Calu3 (cell line): ENCODE results near the gene TTC39C. TPM values are rescaled to one million over a fixed set of nuclear protein-coding genes. Genes with fewer than 3 reads are reported as not detected.

Experiments
- BruUV-seq: library from RNA; stranded (reverse); fragments of 400-500 nt; replicated peaks from 2 replicates; lab custom pipeline; 2021; lab: Mats Ljungman, UMichigan
- CTCF ChIA-PET: fragments of 300-600 bp; sonication (Branson Sonifier 250); formaldehyde crosslinking; loops from one replicate; lab custom pipeline; 2022; ENCODE audit warnings: antibody characterized with exemption; lab: Charles Lee
- DNase-seq: peaks from one replicate; pipeline ENCODE4 v3.0.0; 2022
- H3K27ac Mint-ChIP-seq: one replicate; pipeline ENCODE4 v1.8.0; 2022; ENCODE audit warnings: mixed read lengths; ENCODE audit not compliant: unreplicated experiment
- H3K27me3 Mint-ChIP-seq: one replicate; pipeline ENCODE4 v1.8.0; 2022; ENCODE audit warnings: mixed read lengths; ENCODE audit not compliant: unreplicated experiment
- H3K36me3 Mint-ChIP-seq: one replicate; pipeline ENCODE4 v1.8.0; 2022; ENCODE audit warnings: mild to moderate bottlenecking, moderate library complexity, mixed read lengths; ENCODE audit not compliant: insufficient read depth, unreplicated experiment
- H3K4me1 Mint-ChIP-seq: one replicate; pipeline ENCODE4 v1.8.0; 2022; ENCODE audit warnings: mild to moderate bottlenecking, low read depth, mixed read lengths; ENCODE audit not compliant: unreplicated experiment
- H3K4me3 Mint-ChIP-seq: one replicate; pipeline ENCODE4 v1.8.0; 2022; ENCODE audit warnings: mild to moderate bottlenecking, low read depth, moderate library complexity, mixed read lengths; ENCODE audit not compliant: unreplicated experiment
- H3K9me3 Mint-ChIP-seq: one replicate; pipeline ENCODE4 v1.8.0; 2022; ENCODE audit warnings: low read depth, mixed read lengths; ENCODE audit not compliant: unreplicated experiment
- CTCF ChIP-seq: fragments of 200-600 bp; IDR thresholded peaks from one replicate; pipeline ENCODE4 v1.8.0; 2022; ENCODE audit warnings: antibody characterized with exemption; ENCODE audit not compliant: unreplicated experiment
- intact Hi-C: fragments of 100-400 bp; cut with micrococcal nuclease; formaldehyde crosslinking; loops from one replicate; pipeline ENCODE4 v1.10.0; 2022; ENCODE audit not compliant: unreplicated experiment
- total RNA-seq: library from RNA; stranded (reverse); gene quantifications from 2 replicates; pipeline ENCODE4 v1.2.3, GENCODE V29; 2022

Gene TTC39C
- total RNA-seq, 1 experiment from 2014 or later = 26.8 TPM

GRCh38 chr18:24021505-24021904 lies 7.0 kb downstream of the TTC39C start:
- no peak for DNase-seq
- Mint-ChIP-seq H3K4me3 (no peak overlapping the region), H3K9me3 (no peaks in the 10 kb centered on the region), H3K27me3 (no peaks in the 10 kb centered on the region), H3K36me3 (no peaks in the 10 kb centered on the region), H3K27ac (no peak overlapping the region), H3K4me1 (peaks cover 32% of the 10 kb centered on the region)
- CTCF ChIA-PET = interaction anchor here (1.0 kb wide), 1 partner anchor 54 kb away, joined by 3 read pairs; no protein-coding TSS in a partner anchor
- intact Hi-C loops = no loop called here
- TF ChIP-seq CTCF = no peak
- no TSS peak for BruUV-seq

- no peak for DNase-seq
- no peaks in the 10 kb centered on the region for H3K36me3 Mint-ChIP-seq
- no peaks in the 10 kb centered on the region for H3K9me3 Mint-ChIP-seq
- no peak overlapping the region for H3K27ac Mint-ChIP-seq
- BruUV-seq = no TSS peak
- intact Hi-C loops = no loop called here
- H3K4me1 Mint-ChIP-seq = peaks cover 25% of the 10 kb centered on the region
- no peak for TF ChIP-seq CTCF
- no peak overlapping the region for H3K4me3 Mint-ChIP-seq
- H3K27me3 Mint-ChIP-seq = no peaks in the 10 kb centered on the region
- CTCF ChIA-PET = interaction anchor here (0.5 to 1.0 kb wide), 2 partner anchors 39 to 54 kb away, joined by 3 read pairs; no protein-coding TSS in a partner anchor
These were observed 7.6 kb downstream of the TTC39C start for GRCh38 chr18:24022161-24022560.

GRCh38 chr18:24023185-24023814 lies 8.7 kb downstream of the TTC39C start:
- Mint-ChIP-seq H3K4me1 (peaks cover 23% of the 10 kb centered on the region), H3K27ac (no peak overlapping the region), H3K27me3 (no peaks in the 10 kb centered on the region), H3K9me3 (no peaks in the 10 kb centered on the region), H3K36me3 (no peaks in the 10 kb centered on the region), H3K4me3 (no peak overlapping the region)
- CTCF ChIA-PET = no interaction called here
- peak; percentile 48 for TF ChIP-seq CTCF
- intact Hi-C loops = no loop called here
- peak; percentile 49 for DNase-seq
- BruUV-seq = no TSS peak

- Mint-ChIP-seq H3K4me1 (peaks cover 23% of the 10 kb centered on the region), H3K27ac (no peak overlapping the region), H3K36me3 (no peaks in the 10 kb centered on the region), H3K27me3 (no peaks in the 10 kb centered on the region), H3K9me3 (no peaks in the 10 kb centered on the region), H3K4me3 (no peak overlapping the region)
- CTCF ChIA-PET = no interaction called here
- no peak for DNase-seq
- BruUV-seq = no TSS peak
- TF ChIP-seq CTCF = no peak
- intact Hi-C loops = no loop called here
These were observed 9.9 kb downstream of the TTC39C start for GRCh38 chr18:24024425-24024824.
